SK-N-SH treated with all-trans-retinoic acid at 6 μM for 48 hours (cell line): ENCODE data around the gene PTRH1.

ENCODE experiments used
- BACH2 ChIP-seq: fragments of 250-450 bp; sonication (Bioruptor Pico); IDR thresholded peaks from 2 replicates; pipeline ENCODE4 v1.9.0; 2021; ENCODE audit warnings: mild to moderate bottlenecking, borderline replicate concordance
- PPARA ChIP-seq: fragments of 250-450 bp; sonication (Bioruptor Pico); IDR thresholded peaks from 2 replicates; pipeline ENCODE4 v1.5.0; 2020; ENCODE audit warnings: mild to moderate bottlenecking, borderline replicate concordance
- RARB ChIP-seq: fragments of 250-450 bp; sonication (Bioruptor Pico); IDR thresholded peaks from 2 replicates; pipeline ENCODE4 v1.8.0; 2021; ENCODE audit warnings: mild to moderate bottlenecking, moderate library complexity
- TF ChIP-seq, protein P1 (sequence below): fragments of 250-450 bp; sonication (Bioruptor Pico); IDR thresholded peaks from 2 replicates; pipeline ENCODE4 v1.8.0; 2021; ENCODE audit warnings: low read depth, mild to moderate bottlenecking, moderate library complexity, borderline replicate concordance
- TF ChIP-seq, protein P2 (sequence below): fragments of 250-450 bp; sonication (Bioruptor Pico); IDR thresholded peaks from 2 replicates; pipeline ENCODE4 v1.5.1; 2020; ENCODE audit warnings: low read depth, mild to moderate bottlenecking, moderate library complexity

DNA sequence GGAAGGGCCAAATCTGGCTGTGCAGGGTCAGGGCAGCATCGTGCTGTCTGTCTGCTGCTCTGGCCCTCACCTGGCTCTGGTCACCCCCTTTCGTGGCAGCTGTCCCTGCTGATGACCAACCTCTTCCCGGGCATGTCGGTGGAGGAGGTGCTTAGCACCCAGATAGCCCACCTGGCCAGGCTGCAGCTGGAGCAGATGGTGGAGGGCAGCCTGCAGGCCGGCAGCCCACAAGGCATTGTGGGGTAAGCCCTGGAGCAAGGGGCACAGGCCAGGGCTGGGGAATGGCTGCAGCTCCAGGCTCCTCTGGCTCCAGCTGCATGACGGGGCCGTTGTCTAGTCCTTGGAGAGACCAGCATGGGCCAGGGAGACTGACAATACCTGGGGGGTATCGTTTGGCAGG is 11.4 kb upstream of the PTRH1 start:
- no peak for TF ChIP-seq BACH2 (CRISPR knock-in tag)
- TF ChIP-seq RARB, result no peak
- TF ChIP-seq, protein P1, sequence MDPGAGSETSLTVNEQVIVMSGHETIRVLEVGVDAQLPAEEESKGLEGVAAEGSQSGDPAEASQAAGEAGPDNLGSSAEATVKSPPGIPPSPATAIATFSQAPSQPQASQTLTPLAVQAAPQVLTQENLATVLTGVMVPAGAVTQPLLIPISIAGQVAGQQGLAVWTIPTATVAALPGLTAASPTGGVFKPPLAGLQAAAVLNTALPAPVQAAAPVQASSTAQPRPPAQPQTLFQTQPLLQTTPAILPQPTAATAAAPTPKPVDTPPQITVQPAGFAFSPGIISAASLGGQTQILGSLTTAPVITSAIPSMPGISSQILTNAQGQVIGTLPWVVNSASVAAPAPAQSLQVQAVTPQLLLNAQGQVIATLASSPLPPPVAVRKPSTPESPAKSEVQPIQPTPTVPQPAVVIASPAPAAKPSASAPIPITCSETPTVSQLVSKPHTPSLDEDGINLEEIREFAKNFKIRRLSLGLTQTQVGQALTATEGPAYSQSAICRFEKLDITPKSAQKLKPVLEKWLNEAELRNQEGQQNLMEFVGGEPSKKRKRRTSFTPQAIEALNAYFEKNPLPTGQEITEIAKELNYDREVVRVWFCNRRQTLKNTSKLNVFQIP, result no peak
- TF ChIP-seq PPARA (CRISPR knock-in tag), result no peak
- TF ChIP-seq, protein P2, sequence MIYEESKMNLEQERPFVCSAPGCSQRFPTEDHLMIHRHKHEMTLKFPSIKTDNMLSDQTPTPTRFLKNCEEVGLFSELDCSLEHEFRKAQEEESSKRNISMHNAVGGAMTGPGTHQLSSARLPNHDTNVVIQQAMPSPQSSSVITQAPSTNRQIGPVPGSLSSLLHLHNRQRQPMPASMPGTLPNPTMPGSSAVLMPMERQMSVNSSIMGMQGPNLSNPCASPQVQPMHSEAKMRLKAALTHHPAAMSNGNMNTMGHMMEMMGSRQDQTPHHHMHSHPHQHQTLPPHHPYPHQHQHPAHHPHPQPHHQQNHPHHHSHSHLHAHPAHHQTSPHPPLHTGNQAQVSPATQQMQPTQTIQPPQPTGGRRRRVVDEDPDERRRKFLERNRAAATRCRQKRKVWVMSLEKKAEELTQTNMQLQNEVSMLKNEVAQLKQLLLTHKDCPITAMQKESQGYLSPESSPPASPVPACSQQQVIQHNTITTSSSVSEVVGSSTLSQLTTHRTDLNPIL, result no peak
